ENCODE data around the gene SYCE1L. TPM values are rescaled to one million over a fixed set of nuclear protein-coding genes. Genes with fewer than 3 reads are reported as not detected.

The SYCE1L gene
- total and polyA plus RNA-seq, 4 donors = 0.51 to 0.69 TPM; not detected in 2

DNA sequence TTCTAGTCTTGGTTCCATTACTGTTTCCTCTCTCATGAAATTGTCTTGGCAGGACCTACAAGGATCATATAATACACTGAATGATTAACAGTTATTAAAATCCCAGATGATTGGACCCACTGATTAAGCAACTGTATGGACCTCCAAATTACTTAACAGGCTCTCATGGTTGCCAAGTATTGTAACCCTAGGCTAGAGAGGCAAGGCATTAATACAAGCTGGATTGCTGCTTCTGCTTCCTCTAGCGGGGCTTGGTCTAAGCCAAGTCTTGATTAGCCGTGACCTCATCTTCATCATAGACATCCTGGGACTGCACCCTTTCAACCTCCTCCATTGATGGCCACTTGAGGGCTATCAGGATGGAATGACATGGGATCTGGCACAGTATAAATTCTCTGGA lies 46.9 kb downstream of the SYCE1L start:
- Histone ChIP-seq H3K36me3 (ENCODE audit: control insufficient read depth in 4 of 4, insufficient read depth in 3 of 4, low read depth in 1 of 4, low read length in 3 of 4) (no peaks in the 10 kb centered on the region), H3K4me1 (ENCODE audit: control insufficient read depth in 4 of 4, insufficient read depth in 4 of 4, low read length in 3 of 4) (no peaks in the 10 kb centered on the region), H3K27ac (ENCODE audit: low read depth in 1 of 2, low read length in 2 of 2) (no peak overlapping the region), H3K4me3 (ENCODE audit: low read depth in 1 of 3, low read length in 3 of 3) (no peak overlapping the region), H3K9me3 (ENCODE audit: control insufficient read depth in 4 of 4, low read length in 3 of 4) (no peaks in the 10 kb centered on the region), H3K27me3 (ENCODE audit: control insufficient read depth in 4 of 4, insufficient read depth in 4 of 4, low read length in 3 of 4) (peaks cover 0 to 2% (median 0%) of the 10 kb centered on the region in 4 donors), H3K9ac (ENCODE audit: low read depth in 1 of 2, low read length in 2 of 2) (no peak overlapping the region)
- TF ChIP-seq FOXA1 (IDR thresholded peaks at IDR 0.05) (no peak), RXRA (IDR thresholded peaks at IDR 0.05) (no peak)
- no peak for DNase-seq (ENCODE audit: low spot score)
- WGBS = 85% methylated on average over 2 of the region's 2 CpGs

DNA sequence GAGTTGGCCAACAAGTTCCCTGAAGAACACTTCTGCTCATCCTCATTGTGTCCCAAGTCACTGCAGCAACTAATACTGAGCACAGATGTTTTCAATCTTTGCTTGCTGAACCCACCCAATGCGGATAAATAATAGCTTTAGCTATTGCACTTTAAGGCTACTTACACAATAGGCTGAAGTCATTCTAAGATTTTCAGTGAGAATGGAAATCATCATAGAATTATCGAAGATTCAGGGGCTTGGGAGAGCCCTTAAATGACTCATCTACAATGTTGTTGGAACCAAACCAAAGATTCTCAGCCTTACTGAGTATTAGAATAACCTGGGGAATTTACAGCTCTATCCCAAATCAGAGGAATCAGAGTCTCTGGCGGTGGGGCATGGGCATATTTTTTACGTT lies 51.2 kb downstream of the SYCE1L start:
- H3K27me3 ChIP-seq (ENCODE audit: control insufficient read depth in 4 of 4, insufficient read depth in 4 of 4, low read length in 3 of 4) = peaks cover 0 to 2% (median 0%) of the 10 kb centered on the region in 4 donors
- no peaks in the 10 kb centered on the region for H3K4me1 ChIP-seq (ENCODE audit: control insufficient read depth in 4 of 4, insufficient read depth in 4 of 4, low read length in 3 of 4)
- H3K9ac ChIP-seq (ENCODE audit: low read depth in 1 of 2, low read length in 2 of 2) = no peak overlapping the region
- H3K27ac ChIP-seq (ENCODE audit: low read depth in 1 of 2, low read length in 2 of 2) = no peak overlapping the region
- no peaks in the 10 kb centered on the region for H3K36me3 ChIP-seq (ENCODE audit: control insufficient read depth in 4 of 4, insufficient read depth in 3 of 4, low read depth in 1 of 4, low read length in 3 of 4)
- no peak for DNase-seq (ENCODE audit: low spot score)
- TF ChIP-seq RXRA (IDR thresholded peaks at IDR 0.05) = no peak
- TF ChIP-seq GABPA (IDR thresholded peaks at IDR 0.05 in 1 of 2, conservative IDR thresholded peaks at IDR 0.05 in 1 of 2) = no peak
- no peak for TF ChIP-seq HNF4G (IDR thresholded peaks at IDR 0.05)
- TF ChIP-seq, protein P1, sequence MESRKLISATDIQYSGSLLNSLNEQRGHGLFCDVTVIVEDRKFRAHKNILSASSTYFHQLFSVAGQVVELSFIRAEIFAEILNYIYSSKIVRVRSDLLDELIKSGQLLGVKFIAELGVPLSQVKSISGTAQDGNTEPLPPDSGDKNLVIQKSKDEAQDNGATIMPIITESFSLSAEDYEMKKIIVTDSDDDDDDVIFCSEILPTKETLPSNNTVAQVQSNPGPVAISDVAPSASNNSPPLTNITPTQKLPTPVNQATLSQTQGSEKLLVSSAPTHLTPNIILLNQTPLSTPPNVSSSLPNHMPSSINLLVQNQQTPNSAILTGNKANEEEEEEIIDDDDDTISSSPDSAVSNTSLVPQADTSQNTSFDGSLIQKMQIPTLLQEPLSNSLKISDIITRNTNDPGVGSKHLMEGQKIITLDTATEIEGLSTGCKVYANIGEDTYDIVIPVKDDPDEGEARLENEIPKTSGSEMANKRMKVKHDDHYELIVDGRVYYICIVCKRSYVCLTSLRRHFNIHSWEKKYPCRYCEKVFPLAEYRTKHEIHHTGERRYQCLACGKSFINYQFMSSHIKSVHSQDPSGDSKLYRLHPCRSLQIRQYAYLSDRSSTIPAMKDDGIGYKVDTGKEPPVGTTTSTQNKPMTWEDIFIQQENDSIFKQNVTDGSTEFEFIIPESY (IDR thresholded peaks at IDR 0.05) = no peak
- TF ChIP-seq EGR1 (IDR thresholded peaks at IDR 0.05; ENCODE audit: low read depth in 2 of 2) = no peak
- TF ChIP-seq MAX (IDR thresholded peaks at IDR 0.05) = no peak
- TF ChIP-seq REST (IDR thresholded peaks at IDR 0.05) = no peak
- TF ChIP-seq NR2F2 (IDR thresholded peaks at IDR 0.05) = no peak
- TF ChIP-seq, protein P2, sequence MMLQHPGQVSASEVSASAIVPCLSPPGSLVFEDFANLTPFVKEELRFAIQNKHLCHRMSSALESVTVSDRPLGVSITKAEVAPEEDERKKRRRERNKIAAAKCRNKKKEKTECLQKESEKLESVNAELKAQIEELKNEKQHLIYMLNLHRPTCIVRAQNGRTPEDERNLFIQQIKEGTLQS (IDR thresholded peaks at IDR 0.05) = no peak
- TF ChIP-seq FOXA1 (IDR thresholded peaks at IDR 0.05) = no peak
- TF ChIP-seq HNF4A (conservative IDR thresholded peaks at IDR 0.05) = no peak
- TF ChIP-seq, protein P3, sequence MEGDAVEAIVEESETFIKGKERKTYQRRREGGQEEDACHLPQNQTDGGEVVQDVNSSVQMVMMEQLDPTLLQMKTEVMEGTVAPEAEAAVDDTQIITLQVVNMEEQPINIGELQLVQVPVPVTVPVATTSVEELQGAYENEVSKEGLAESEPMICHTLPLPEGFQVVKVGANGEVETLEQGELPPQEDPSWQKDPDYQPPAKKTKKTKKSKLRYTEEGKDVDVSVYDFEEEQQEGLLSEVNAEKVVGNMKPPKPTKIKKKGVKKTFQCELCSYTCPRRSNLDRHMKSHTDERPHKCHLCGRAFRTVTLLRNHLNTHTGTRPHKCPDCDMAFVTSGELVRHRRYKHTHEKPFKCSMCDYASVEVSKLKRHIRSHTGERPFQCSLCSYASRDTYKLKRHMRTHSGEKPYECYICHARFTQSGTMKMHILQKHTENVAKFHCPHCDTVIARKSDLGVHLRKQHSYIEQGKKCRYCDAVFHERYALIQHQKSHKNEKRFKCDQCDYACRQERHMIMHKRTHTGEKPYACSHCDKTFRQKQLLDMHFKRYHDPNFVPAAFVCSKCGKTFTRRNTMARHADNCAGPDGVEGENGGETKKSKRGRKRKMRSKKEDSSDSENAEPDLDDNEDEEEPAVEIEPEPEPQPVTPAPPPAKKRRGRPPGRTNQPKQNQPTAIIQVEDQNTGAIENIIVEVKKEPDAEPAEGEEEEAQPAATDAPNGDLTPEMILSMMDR (IDR thresholded peaks at IDR 0.05; ENCODE audit: low read depth, low read length, missing input control) = no peak
- no peak for TF ChIP-seq TAF1 (conservative IDR thresholded peaks at IDR 0.05)
- TF ChIP-seq RAD21 (IDR thresholded peaks at IDR 0.05) = no peak
- 86% methylated on average over 4 of the region's 4 CpGs for WGBS
- no peak overlapping the region for H3K4me3 ChIP-seq (ENCODE audit: low read depth in 1 of 3, low read length in 3 of 3)
- H3K9me3 ChIP-seq (ENCODE audit: control insufficient read depth in 4 of 4, low read length in 3 of 4) = no peaks in the 10 kb centered on the region

Other genes starting within 250 kb of the SYCE1L start
- 10 to 100 TPM in 1 of 2 donors, 1 to 10 TPM in 1; 7.1 to 14.1 TPM for gene MON1B, start 8.2 kb upstream of the SYCE1L start, total RNA-seq
- 10 to 100 TPM; 10.7 to 23.5 TPM for gene MON1B, start 8.2 kb upstream of the SYCE1L start, polyA plus RNA-seq
- under 1 TPM; under 0.01 to 0.17 TPM for gene ADAMTS18, start 235.6 kb downstream of the SYCE1L start, total RNA-seq
- not detected for gene ADAMTS18, start 235.6 kb downstream of the SYCE1L start, polyA plus RNA-seq